ENCODE data around the gene GRIN2B.

The GRIN2B gene

GRCh38 chr12:13957576-13957975, 23.8 kb downstream of the GRIN2B start:
- no peak for DNase-seq (ENCODE audit: low read depth in 2 of 2)

- DNase-seq (ENCODE audit: low read depth in 2 of 2) = no peak
Measured at GRCh38 chr12:13956060-13956590, 25.3 kb downstream of the GRIN2B start.

GRCh38 chr12:13952096-13952495, 29.3 kb downstream of the GRIN2B start:
- no peak for DNase-seq (ENCODE audit: low read depth in 2 of 2)

GRCh38 chr12:13950502-13950901, 30.9 kb downstream of the GRIN2B start:
- no peak for DNase-seq (ENCODE audit: low read depth in 2 of 2)

GRCh38 chr12:13948621-13949020, 32.8 kb downstream of the GRIN2B start:
- DNase-seq (ENCODE audit: low read depth in 2 of 2) = no peak

GRCh38 chr12:13947276-13947946, 34.0 kb downstream of the GRIN2B start:
- no peak for DNase-seq (ENCODE audit: low read depth in 2 of 2)

- no peak for DNase-seq (ENCODE audit: low read depth in 2 of 2)
Measured at GRCh38 chr12:13945641-13946040, 35.8 kb downstream of the GRIN2B start.

GRCh38 chr12:13945236-13945635, 36.2 kb downstream of the GRIN2B start:
- DNase-seq (ENCODE audit: low read depth in 2 of 2) = no peak

- no peak for DNase-seq (ENCODE audit: low read depth in 2 of 2)
Measured at GRCh38 chr12:13942826-13943225, 38.6 kb downstream of the GRIN2B start.

GRCh38 chr12:13941258-13942249, 39.8 kb downstream of the GRIN2B start:
- no peak for DNase-seq (ENCODE audit: low read depth in 2 of 2)

- no peak for DNase-seq (ENCODE audit: low read depth in 2 of 2)
Measured at GRCh38 chr12:13940335-13940865, 41.0 kb downstream of the GRIN2B start.

GRCh38 chr12:13937735-13938134, 43.7 kb downstream of the GRIN2B start:
- no peak for DNase-seq (ENCODE audit: low read depth in 2 of 2)

GRCh38 chr12:13935169-13935568, 46.2 kb downstream of the GRIN2B start:
- DNase-seq (ENCODE audit: low read depth in 2 of 2) = no peak
